Astrocyte (in vitro differentiated cells and primary cell): ENCODE measurements around the gene RAP1B. TPM values are rescaled to one million over a fixed set of nuclear protein-coding genes. Genes with fewer than 3 reads are reported as not detected.

Experiments used
- DNase-seq: peaks from one replicate; pipeline ENCODE4 v3.0.0-alpha.2; 2010; ENCODE audit warnings: low read depth
- FAIRE-seq: peaks from 2 replicates; lab custom pipeline; 2011; peaks lifted over from hg19 to GRCh38; lab: Jason Lieb, UNC
- H2AFZ ChIP-seq: 2 replicates; pipeline ENCODE4 v1.6.0; 2012; ENCODE audit warnings: low read depth, low read length, inconsistent platforms
- H3K27ac ChIP-seq: 2 replicates; pipeline ENCODE4 v1.5.1; 2011; ENCODE audit warnings: low read depth, low read length, inconsistent platforms
- H3K27me3 ChIP-seq: 2 replicates; pipeline ENCODE4 v1.6.0; 2011; ENCODE audit warnings: low read length, inconsistent platforms; ENCODE audit not compliant: insufficient read depth
- H3K36me3 ChIP-seq: 2 replicates; pipeline ENCODE4 v1.5.1; 2011; ENCODE audit warnings: low read length, inconsistent platforms; ENCODE audit not compliant: insufficient read depth
- H3K4me1 ChIP-seq: 2 replicates; pipeline ENCODE4 v1.5.1; 2011; ENCODE audit warnings: low read length, inconsistent platforms; ENCODE audit not compliant: insufficient read depth
- H3K4me2 ChIP-seq: 2 replicates; pipeline ENCODE4 v1.6.0; 2012; ENCODE audit warnings: low read length, inconsistent platforms
- H3K4me3 ChIP-seq: 2 replicates; pipeline ENCODE4 v1.5.1; 2011; ENCODE audit warnings: low read depth, mild to moderate bottlenecking, low read length, inconsistent platforms; ENCODE audit not compliant: insufficient read depth
- H3K79me2 ChIP-seq: 2 replicates; pipeline ENCODE4 v1.6.0; 2012; ENCODE audit warnings: mild to moderate bottlenecking, low read length, inconsistent platforms; ENCODE audit not compliant: insufficient read depth
- H3K9ac ChIP-seq: 2 replicates; pipeline ENCODE4 v1.6.0; 2012; ENCODE audit warnings: mild to moderate bottlenecking, low read length, inconsistent platforms
- H3K9me3 ChIP-seq: 2 replicates; pipeline ENCODE4 v1.5.1; 2012; ENCODE audit warnings: low read depth, mild to moderate bottlenecking, low read length, inconsistent platforms; ENCODE audit not compliant: insufficient read depth
- H4K20me1 ChIP-seq: 2 replicates; pipeline ENCODE4 v1.6.0; 2012; ENCODE audit warnings: low read length, inconsistent platforms; ENCODE audit not compliant: insufficient read depth
- H3K27ac Mint-ChIP-seq: one replicate; pipeline ENCODE4 v1.8.0; 2021; ENCODE audit warnings: mild to moderate bottlenecking, mixed read lengths; ENCODE audit not compliant: unreplicated experiment
- H3K27me3 Mint-ChIP-seq: one replicate; pipeline ENCODE4 v1.8.0; 2021; ENCODE audit warnings: low read depth, mixed read lengths; ENCODE audit not compliant: unreplicated experiment
- H3K36me3 Mint-ChIP-seq: one replicate; pipeline ENCODE4 v1.8.0; 2021; ENCODE audit warnings: low read depth, mixed read lengths; ENCODE audit not compliant: unreplicated experiment
- H3K4me1 Mint-ChIP-seq: one replicate; pipeline ENCODE4 v1.8.0; 2021; ENCODE audit warnings: low read depth, mixed read lengths; ENCODE audit not compliant: unreplicated experiment
- H3K4me3 Mint-ChIP-seq: one replicate; pipeline ENCODE4 v1.8.0; 2021; ENCODE audit warnings: mild to moderate bottlenecking, moderate library complexity, mixed read lengths; ENCODE audit not compliant: unreplicated experiment
- H3K9me3 Mint-ChIP-seq: one replicate; pipeline ENCODE4 v1.8.0; 2021; ENCODE audit warnings: mild to moderate bottlenecking, mixed read lengths; ENCODE audit not compliant: unreplicated experiment
- EZH2 ChIP-seq: IDR thresholded peaks from 2 replicates; pipeline ENCODE4 v1.6.1; 2012; ENCODE audit warnings: mild to moderate bottlenecking, low read length, inconsistent platforms; ENCODE audit not compliant: insufficient read depth
- total RNA-seq: library from RNA; stranded (reverse); gene quantifications from 2 replicates; pipeline ENCODE4 v1.2.1, GENCODE V29; 2021
- TF ChIP-seq, protein P1 (sequence below): IDR thresholded peaks from 2 replicates; pipeline ENCODE4 v1.5.1; 2011; ENCODE audit warnings: low read depth, mild to moderate bottlenecking, inconsistent platforms, low read length, moderate library complexity; ENCODE audit not compliant: insufficient read depth

Gene RAP1B
- total RNA-seq, 1 donor from 2014 or later = 216 TPM

DNA sequence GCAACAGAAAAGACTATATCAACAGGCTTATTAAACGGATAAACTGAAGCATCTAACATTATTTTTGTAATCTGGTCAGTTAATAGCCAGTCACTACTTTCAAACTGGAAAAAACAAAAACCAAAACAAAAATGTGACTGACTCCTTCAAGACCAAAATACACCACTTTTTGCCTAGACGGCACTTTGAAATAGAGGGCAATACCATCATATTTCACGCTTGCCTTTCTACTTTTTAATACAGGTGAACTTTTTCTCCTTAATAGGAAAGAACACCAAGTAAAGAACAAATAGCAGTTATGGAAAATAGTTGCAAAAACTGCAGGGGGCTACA, 75.5 kb downstream of the RAP1B start:
- Histone ChIP-seq H3K4me1 (peaks cover 11% of the 10 kb centered on the region), H3K27ac (peak overlapping the region; percentile 75), H3K27me3 (no peaks in the 10 kb centered on the region), H3K36me3 (peaks cover 4% of the 10 kb centered on the region), H4K20me1 (no peaks in the 10 kb centered on the region), H3K9me3 (no peaks in the 10 kb centered on the region), H3K9ac (peak overlapping the region; percentile 91), H3K79me2 (peaks cover 29% of the 10 kb centered on the region), H3K4me2 (peak overlapping the region; percentile 92), H2AFZ (peak overlapping the region; percentile 22), H3K4me3 (peak overlapping the region; percentile 94)
- peak overlapping the region; percentile 95 for H3K27ac Mint-ChIP-seq
- H3K27me3 Mint-ChIP-seq = no peaks in the 10 kb centered on the region
- H3K9me3 Mint-ChIP-seq = no peaks in the 10 kb centered on the region
- H3K4me1 Mint-ChIP-seq = peaks cover 8% of the 10 kb centered on the region
- no peaks in the 10 kb centered on the region for H3K36me3 Mint-ChIP-seq
- peak overlapping the region; percentile 97 for H3K4me3 Mint-ChIP-seq
- TF ChIP-seq EZH2 = no peak
- TF ChIP-seq, protein P1, sequence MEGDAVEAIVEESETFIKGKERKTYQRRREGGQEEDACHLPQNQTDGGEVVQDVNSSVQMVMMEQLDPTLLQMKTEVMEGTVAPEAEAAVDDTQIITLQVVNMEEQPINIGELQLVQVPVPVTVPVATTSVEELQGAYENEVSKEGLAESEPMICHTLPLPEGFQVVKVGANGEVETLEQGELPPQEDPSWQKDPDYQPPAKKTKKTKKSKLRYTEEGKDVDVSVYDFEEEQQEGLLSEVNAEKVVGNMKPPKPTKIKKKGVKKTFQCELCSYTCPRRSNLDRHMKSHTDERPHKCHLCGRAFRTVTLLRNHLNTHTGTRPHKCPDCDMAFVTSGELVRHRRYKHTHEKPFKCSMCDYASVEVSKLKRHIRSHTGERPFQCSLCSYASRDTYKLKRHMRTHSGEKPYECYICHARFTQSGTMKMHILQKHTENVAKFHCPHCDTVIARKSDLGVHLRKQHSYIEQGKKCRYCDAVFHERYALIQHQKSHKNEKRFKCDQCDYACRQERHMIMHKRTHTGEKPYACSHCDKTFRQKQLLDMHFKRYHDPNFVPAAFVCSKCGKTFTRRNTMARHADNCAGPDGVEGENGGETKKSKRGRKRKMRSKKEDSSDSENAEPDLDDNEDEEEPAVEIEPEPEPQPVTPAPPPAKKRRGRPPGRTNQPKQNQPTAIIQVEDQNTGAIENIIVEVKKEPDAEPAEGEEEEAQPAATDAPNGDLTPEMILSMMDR = no peak
- FAIRE-seq (no peak), DNase-seq (no peak)

DNA sequence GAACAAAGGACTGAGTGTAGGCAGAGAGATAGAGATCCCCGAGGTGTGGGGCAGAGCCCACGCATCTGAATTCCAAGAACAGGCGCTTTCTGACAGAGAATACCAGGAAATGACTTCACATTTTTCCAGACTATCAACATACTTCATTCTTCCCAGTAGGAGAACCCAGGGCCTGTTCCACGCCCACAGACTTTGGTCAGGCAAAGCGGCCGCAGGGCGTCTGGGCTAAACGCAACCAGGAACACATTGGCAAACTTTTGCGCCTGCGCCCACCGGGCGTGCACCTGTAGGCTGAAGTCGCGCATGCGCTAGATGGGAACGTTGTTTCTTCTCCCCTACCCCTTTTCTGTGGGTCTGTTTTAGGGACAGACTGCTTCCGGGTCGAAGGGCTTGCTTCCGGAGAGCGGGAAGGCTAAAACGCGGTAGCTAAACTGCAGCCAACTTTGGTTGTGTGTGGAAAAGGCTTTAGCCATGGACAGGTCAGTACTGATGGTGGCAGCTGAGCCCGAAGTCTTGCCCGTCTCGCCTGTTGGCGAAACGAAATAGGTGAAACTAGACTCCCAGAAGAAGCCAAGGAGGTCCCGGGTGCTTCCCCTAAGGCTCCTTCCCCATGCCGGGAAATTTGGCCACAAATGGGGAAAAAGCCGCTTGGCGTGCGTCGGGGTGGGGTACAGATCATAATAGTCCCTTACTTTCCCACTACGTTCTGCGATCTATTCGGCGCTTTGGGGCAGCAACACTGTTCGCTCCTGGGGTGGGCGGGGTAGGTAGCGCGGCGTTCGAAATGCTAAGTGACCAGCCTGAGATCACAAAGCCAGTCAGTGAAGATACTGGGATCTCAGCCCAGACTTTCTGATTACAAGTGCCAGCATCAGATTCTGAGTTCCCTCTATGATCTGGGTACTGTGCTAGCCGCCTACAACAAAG, 76.2 kb downstream of the RAP1B start, which contains the start of gene NUP107:
TSS of gene NUP107 (plus strand) at position 384 of the 927 bp plus-strand sequence. CDS start at position 472, 88 bp downstream.
- H3K27me3 Mint-ChIP-seq = no peaks in the 10 kb centered on the region
- Histone ChIP-seq H3K27ac (peak within 1 kb of the TSS; percentile 81), H3K36me3 (peaks cover 6% of the 10 kb centered on the region), H4K20me1 (no peaks in the 10 kb centered on the region), H3K79me2 (peaks cover 29% of the 10 kb centered on the region), H3K9ac (peak within 1 kb of the TSS; percentile 91), H3K4me3 (peak within 1 kb of the TSS; percentile 94), H3K4me1 (peaks cover 11% of the 10 kb centered on the region), H3K9me3 (no peaks in the 10 kb centered on the region), H3K27me3 (no peaks in the 10 kb centered on the region), H3K4me2 (peak within 1 kb of the TSS; percentile 92), H2AFZ (peak within 1 kb of the TSS; percentile 89)
- peak within 1 kb of the TSS; percentile 95 for H3K27ac Mint-ChIP-seq
- H3K9me3 Mint-ChIP-seq = no peaks in the 10 kb centered on the region
- H3K4me3 Mint-ChIP-seq = peak within 1 kb of the TSS; percentile 97
- no peaks in the 10 kb centered on the region for H3K36me3 Mint-ChIP-seq
- H3K4me1 Mint-ChIP-seq = peaks cover 8% of the 10 kb centered on the region
- DNase-seq = peak; percentile 98
- peak; percentile 75 for FAIRE-seq
- TF ChIP-seq, protein P1 = no peak
- no peak for TF ChIP-seq EZH2
